Liver (tissue), 9 donors: ENCODE measurements around the gene SMURF2. TPM values are rescaled to one million over a fixed set of nuclear protein-coding genes. Genes with fewer than 3 reads are reported as not detected.
"Not testable (repeated sequence)": the region's sequence is repeated elsewhere in the genome, so short reads cannot be mapped to it uniquely, and the experiment has no call there.

Source experiments
- DNase-seq: peaks from one replicate; pipeline ENCODE4 v3.0.0-alpha.2; 2017; ENCODE audit warnings: low spot score
- H3K27ac ChIP-seq, 2 donors: one replicate each; pipeline ENCODE4 v1.7.0; 2013; ENCODE audit warnings: inconsistent platforms in 2 of 2, low read length in 2 of 2, control low read depth in 1 of 2, low read depth in 1 of 2, mild to moderate bottlenecking in 1 of 2
- H3K27me3 ChIP-seq, 4 donors: one replicate each; pipeline versions ENCODE4 v1.6.1 to v1.7.0; 2013; ENCODE audit warnings: low read length in 3 of 4, inconsistent platforms in 1 of 4, mild to moderate bottlenecking in 1 of 4, moderate library complexity in 1 of 4; ENCODE audit not compliant: control insufficient read depth in 4 of 4, insufficient read depth in 4 of 4
- H3K36me3 ChIP-seq, 4 donors: one replicate each; pipeline versions ENCODE4 v1.6.1 to v1.7.0; 2013; ENCODE audit warnings: low read length in 3 of 4, mild to moderate bottlenecking in 3 of 4, low read depth in 1 of 4, moderate library complexity in 1 of 4; ENCODE audit not compliant: control insufficient read depth in 4 of 4, insufficient read depth in 3 of 4
- H3K4me1 ChIP-seq, 4 donors: one replicate each; pipeline versions ENCODE4 v1.6.1 to v1.7.0; 2013; ENCODE audit warnings: low read length in 3 of 4, mild to moderate bottlenecking in 3 of 4, moderate library complexity in 1 of 4; ENCODE audit not compliant: control insufficient read depth in 4 of 4, insufficient read depth in 4 of 4
- H3K4me3 ChIP-seq, 3 donors: one replicate each; pipeline versions ENCODE4 v1.6.1 to v1.7.0; 2013; ENCODE audit warnings: low read length in 3 of 3, control low read depth in 1 of 3, low read depth in 1 of 3, mild to moderate bottlenecking in 1 of 3
- H3K9ac ChIP-seq, 2 donors: one replicate each; pipeline ENCODE4 v1.7.0; 2013; ENCODE audit warnings: low read length in 2 of 2, mild to moderate bottlenecking in 2 of 2, moderate library complexity in 2 of 2, control low read depth in 1 of 2, low read depth in 1 of 2
- H3K9me3 ChIP-seq, 4 donors: one replicate each; pipeline versions ENCODE4 v1.6.1 to v1.7.0; 2013; ENCODE audit warnings: low read length in 3 of 4; ENCODE audit not compliant: control insufficient read depth in 4 of 4
- ATF3 ChIP-seq: IDR thresholded peaks from 2 replicates; pipeline ENCODE4 v1.6.1; 2016; ENCODE audit warnings: antibody characterized with exemption
- EGR1 ChIP-seq, 2 donors: IDR thresholded peaks; 2 replicates each; pipeline ENCODE4 v1.6.1; 2016 to 2018; ENCODE audit warnings: antibody characterized with exemption in 2 of 2, low read depth in 2 of 2
- FOXA1 ChIP-seq: IDR thresholded peaks from 2 replicates; pipeline ENCODE4 v1.6.1; 2016; ENCODE audit warnings: antibody characterized with exemption
- FOXA2 ChIP-seq: IDR thresholded peaks from 2 replicates; pipeline ENCODE4 v1.6.1; 2016; ENCODE audit warnings: antibody characterized with exemption
- GABPA ChIP-seq, 2 donors: IDR thresholded peaks in 1 of 2; conservative IDR thresholded peaks in 1 of 2; 2 replicates each; pipeline ENCODE4 v1.6.1; 2016; ENCODE audit warnings: antibody characterized with exemption in 2 of 2, mild to moderate bottlenecking in 1 of 2, moderate library complexity in 1 of 2
- HNF4A ChIP-seq, 2 donors: conservative IDR thresholded peaks; 2 replicates each; pipeline ENCODE4 v1.6.1; 2016; ENCODE audit warnings: antibody characterized with exemption in 2 of 2, mild to moderate bottlenecking in 2 of 2
- HNF4G ChIP-seq: IDR thresholded peaks from 2 replicates; pipeline ENCODE4 v1.6.1; 2016; ENCODE audit warnings: antibody characterized with exemption
- JUND ChIP-seq, 2 donors: IDR thresholded peaks; 2 replicates each; pipeline ENCODE4 v1.6.1; 2016; ENCODE audit warnings: antibody characterized with exemption in 2 of 2
- MAX ChIP-seq: IDR thresholded peaks from 2 replicates; pipeline ENCODE4 v1.6.1; 2016; ENCODE audit warnings: antibody characterized with exemption
- NR2F2 ChIP-seq: IDR thresholded peaks from 2 replicates; pipeline ENCODE4 v1.6.1; 2016; ENCODE audit warnings: antibody characterized with exemption
- RAD21 ChIP-seq, 2 donors: IDR thresholded peaks; 2 replicates each; pipeline ENCODE4 v1.6.1; 2016; ENCODE audit warnings: antibody characterized with exemption in 2 of 2, mild to moderate bottlenecking in 2 of 2
- REST ChIP-seq: IDR thresholded peaks from 2 replicates; pipeline ENCODE4 v1.6.1; 2016; ENCODE audit warnings: antibody characterized with exemption, mild to moderate bottlenecking
- RXRA ChIP-seq, 2 donors: IDR thresholded peaks; 2 replicates each; pipeline ENCODE4 v1.6.1; 2017 to 2018; ENCODE audit warnings: antibody characterized with exemption in 2 of 2, mild to moderate bottlenecking in 1 of 2
- TAF1 ChIP-seq: conservative IDR thresholded peaks from 2 replicates; pipeline ENCODE4 v1.6.1; 2016; ENCODE audit warnings: antibody characterized with exemption, mild to moderate bottlenecking
- YY1 ChIP-seq: IDR thresholded peaks from 2 replicates; pipeline ENCODE4 v1.6.1; 2016; ENCODE audit warnings: antibody characterized with exemption, mild to moderate bottlenecking
- ZBTB33 ChIP-seq: IDR thresholded peaks from 2 replicates; pipeline ENCODE4 v1.6.1; 2016; ENCODE audit warnings: antibody characterized with exemption
- WGBS: extraction: QIAGEN DNeasy Blood & Tissue Kit; methylation state at CpG from one replicate; pipeline ENCODE4 v1.1.7; 2013; 5-methylcytosine and 5-hydroxymethylcytosine counted together
- polyA plus RNA-seq, 2 donors: library from polyadenylated mRNA; stranded (reverse) in 1 of 2; unstranded in 1 of 2; fragments of 200-250 nt in 1 of 2; fragments of >200 nt in 1 of 2; fragmentation: Nextera tagmentation in 1 of 2; extraction: Ambion mirVana in 1 of 2; gene quantifications; one replicate each; pipeline versions ENCODE4 v1.2.1 to v1.2.3, GENCODE V29; 2013 to 2015
- total RNA-seq, 2 donors: library from RNA; depleted of rRNA; stranded (reverse); fragments of >200 nt; gene quantifications; one replicate each; pipeline ENCODE4 v1.2.3, GENCODE V29; 2014
- donor health status: healthy.
- donor health status: healthy.
- donor health status: healthy.
- donor health status: healthy.
- donor health status: healthy.

Gene SMURF2
- total and polyA plus RNA-seq, 4 donors, result 2.0 to 6.9 (median 3.5) TPM

- H3K27ac ChIP-seq, result no peak overlapping the region
- H3K27me3 ChIP-seq, result no peaks in the 10 kb centered on the region
- H3K36me3 ChIP-seq, result no peaks in the 10 kb centered on the region
- WGBS, result 82% methylated on average over 2 of the region's 2 CpGs
- H3K4me1 ChIP-seq, result peaks cover 0 to 2% (median 0%) of the 10 kb centered on the region in 4 donors
- H3K4me3 ChIP-seq, result no peak overlapping the region
- no peak overlapping the region for H3K9ac ChIP-seq
- no peak for TF ChIP-seq GABPA (IDR thresholded peaks at IDR 0.05 in 1 of 2, conservative IDR thresholded peaks at IDR 0.05 in 1 of 2)
- TF ChIP-seq FOXA2, result no peak
- TF ChIP-seq HNF4A (conservative IDR thresholded peaks at IDR 0.05), result no peak
- no peak for TF ChIP-seq FOXA1
- no peak for TF ChIP-seq MAX
- TF ChIP-seq EGR1 (IDR thresholded peaks at IDR 0.05; ENCODE audit: low read depth in 2 of 2), result no peak
- no peak for DNase-seq
- no peaks in the 10 kb centered on the region for H3K9me3 ChIP-seq
These were observed 47.7 kb downstream of the SMURF2 start for GRCh38 chr17:64614266-64615027.

- H3K9me3 ChIP-seq, result no peaks in the 10 kb centered on the region
- H3K36me3 ChIP-seq, result no peaks in the 10 kb centered on the region
- no peaks in the 10 kb centered on the region for H3K27me3 ChIP-seq
- H3K4me3 ChIP-seq, result no peak overlapping the region
- no peak for DNase-seq
- TF ChIP-seq RAD21 (IDR thresholded peaks at IDR 0.05) (no peak), ATF3 (no peak)
- 91% methylated on average over 7 of the region's 7 CpGs for WGBS
- no peak overlapping the region for H3K27ac ChIP-seq
- no peaks in the 10 kb centered on the region for H3K4me1 ChIP-seq
- no peak overlapping the region for H3K9ac ChIP-seq
These were observed 50.7 kb downstream of the SMURF2 start for GRCh38 chr17:64611369-64611768.

- not testable (repeated sequence) for H3K4me1 ChIP-seq
These were observed 51.9 kb downstream of the SMURF2 start for GRCh38 chr17:64610244-64610643.

GRCh38 chr17:64608571-64608981, 53.5 kb downstream of the SMURF2 start:
- Histone ChIP-seq H3K4me1 (no peaks in the 10 kb centered on the region), H3K9me3 (no peaks in the 10 kb centered on the region), H3K27me3 (no peaks in the 10 kb centered on the region), H3K4me3 (no peak overlapping the region), H3K36me3 (no peaks in the 10 kb centered on the region), H3K27ac (no peak overlapping the region), H3K9ac (no peak overlapping the region)
- TF ChIP-seq YY1, result no peak
- no peak for TF ChIP-seq GABPA (IDR thresholded peaks at IDR 0.05 in 1 of 2, conservative IDR thresholded peaks at IDR 0.05 in 1 of 2)
- no peak for TF ChIP-seq JUND (IDR thresholded peaks at IDR 0.05)
- TF ChIP-seq REST, result no peak
- no peak for TF ChIP-seq NR2F2
- TF ChIP-seq FOXA1, result no peak
- TF ChIP-seq EGR1 (IDR thresholded peaks at IDR 0.05; ENCODE audit: low read depth in 2 of 2), result no peak
- no peak for TF ChIP-seq ZBTB33
- no peak for TF ChIP-seq RXRA (IDR thresholded peaks at IDR 0.05)
- no peak for TF ChIP-seq TAF1
- TF ChIP-seq MAX, result no peak
- TF ChIP-seq ATF3, result no peak
- no peak for TF ChIP-seq HNF4G
- 87% methylated on average over 2 of the region's 2 CpGs for WGBS
- no peak for DNase-seq

More at GRCh38 chr17:64610244-64610643, 51.9 kb downstream of the SMURF2 start:
- not testable (repeated sequence) for H3K4me3 ChIP-seq, DNase-seq, H3K27ac ChIP-seq, H3K9ac ChIP-seq, H3K9me3 ChIP-seq, H3K27me3 ChIP-seq, H3K36me3 ChIP-seq
- WGBS, result 93% methylated on average over 2 of the region's 2 CpGs
